ENCODE measurements around the gene SMARCD2.
"Not testable (repeated sequence)": the region's sequence is repeated elsewhere in the genome, so short reads cannot be mapped to it uniquely, and the experiment has no call there.

The SMARCD2 gene

DNA sequence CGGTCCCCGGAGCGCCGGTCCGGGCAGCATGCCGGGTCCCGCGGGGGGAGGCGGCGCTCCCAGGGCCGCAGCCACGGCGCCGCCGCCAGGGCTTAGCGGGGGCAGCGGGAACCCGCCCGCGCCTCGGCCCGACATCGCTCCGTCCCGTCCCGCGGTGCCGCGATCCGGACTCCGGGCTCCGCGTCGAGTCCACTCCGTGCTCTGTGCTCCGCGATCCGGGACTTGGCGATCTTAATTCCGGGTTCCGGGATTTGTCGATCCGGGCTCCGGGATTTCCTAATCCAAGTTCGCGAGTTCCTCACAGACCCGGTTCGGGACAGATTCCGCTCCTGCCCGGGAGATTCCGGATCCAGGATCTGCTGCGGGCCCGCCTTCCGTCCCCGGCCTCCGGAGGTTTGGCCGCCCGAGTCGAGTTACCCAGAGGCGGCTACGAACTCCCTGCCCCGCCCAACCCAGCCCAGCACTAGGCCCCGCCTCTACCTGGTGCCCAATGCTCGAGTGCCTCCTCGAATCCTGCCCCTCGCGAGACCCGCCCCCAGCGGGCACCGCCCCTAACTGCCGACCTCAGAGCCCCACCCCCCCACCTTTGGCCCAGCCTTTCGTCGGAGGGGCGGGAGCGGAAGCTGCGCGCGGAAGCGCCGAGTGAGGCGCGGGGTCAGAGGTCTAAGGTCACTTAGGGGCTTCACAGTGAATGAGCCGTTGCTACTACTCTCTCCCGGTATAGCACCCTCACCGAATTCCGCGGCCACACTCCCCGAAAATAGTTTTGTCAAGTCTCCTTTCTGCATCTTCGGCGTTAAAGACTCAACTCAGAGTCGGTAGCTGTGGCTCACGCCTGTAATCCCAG, at the start of gene SMARCD2:
Gene SMARCD2, minus strand, starts transcription at position 146 of the 847 bp plus-strand sequence. Its CDS starts 11 bp downstream, at position 135.
- peak; percentile 100 for DNase-seq

DNA sequence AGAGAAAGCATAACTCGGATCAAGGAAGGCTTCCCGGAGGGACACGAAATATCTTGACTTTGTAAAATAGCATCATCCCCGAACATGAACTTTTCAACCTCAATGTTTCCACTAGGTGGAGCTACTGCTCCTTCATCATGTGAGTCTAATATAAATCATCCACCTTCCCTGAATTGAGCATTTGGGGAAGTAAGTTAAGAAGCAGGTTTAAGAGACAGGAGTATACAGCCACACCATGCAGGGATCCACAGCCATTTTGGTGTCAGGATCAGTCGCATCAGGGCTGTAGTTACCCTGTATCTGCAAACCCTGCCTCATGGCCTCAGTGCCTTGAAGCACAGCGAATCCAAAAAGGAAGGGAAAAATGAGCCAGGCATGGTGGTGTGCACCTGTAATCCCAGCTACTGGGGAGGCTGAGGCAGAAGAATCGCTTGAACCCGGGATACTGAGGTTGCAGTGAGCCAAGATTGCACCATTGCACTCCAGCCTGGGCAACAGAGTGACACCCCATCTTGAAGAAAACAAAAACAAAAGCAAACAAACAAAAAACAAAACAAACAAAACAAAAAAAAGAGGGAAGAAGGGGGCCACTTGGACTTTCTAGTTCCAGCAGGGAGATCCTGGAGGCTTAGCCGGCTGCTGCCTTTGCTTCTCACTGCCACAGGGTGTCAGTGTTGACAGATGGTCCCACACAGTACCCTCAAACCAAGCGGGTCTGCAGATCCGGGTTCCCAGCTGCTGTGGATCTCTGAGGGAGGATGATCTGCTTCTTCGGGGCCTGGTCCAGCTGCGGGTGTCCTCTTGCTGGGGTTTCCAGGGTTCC, 46.8 kb upstream of the SMARCD2 start:
- peak; percentile 27 for DNase-seq

DNA sequence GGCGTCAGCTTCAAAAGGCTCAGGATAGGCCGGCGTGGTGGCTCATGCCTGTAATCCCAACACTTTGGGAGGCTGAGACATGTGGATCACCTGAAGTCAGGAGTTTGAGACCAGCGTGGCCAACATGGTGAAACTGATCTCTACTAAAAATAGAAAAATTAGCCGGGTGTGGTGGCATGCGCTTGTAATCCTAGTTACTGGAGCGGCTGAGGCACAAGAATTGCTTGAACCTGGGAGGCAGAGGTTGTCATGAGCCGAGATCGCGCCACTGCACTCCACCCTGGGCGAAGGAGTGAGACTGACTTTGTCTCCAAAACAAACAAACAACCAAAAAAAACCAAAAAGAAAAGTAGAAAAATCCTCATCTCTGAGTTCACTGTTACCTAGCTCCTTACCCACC, 42.6 kb upstream of the SMARCD2 start:
- DNase-seq: not testable (repeated sequence)

DNA sequence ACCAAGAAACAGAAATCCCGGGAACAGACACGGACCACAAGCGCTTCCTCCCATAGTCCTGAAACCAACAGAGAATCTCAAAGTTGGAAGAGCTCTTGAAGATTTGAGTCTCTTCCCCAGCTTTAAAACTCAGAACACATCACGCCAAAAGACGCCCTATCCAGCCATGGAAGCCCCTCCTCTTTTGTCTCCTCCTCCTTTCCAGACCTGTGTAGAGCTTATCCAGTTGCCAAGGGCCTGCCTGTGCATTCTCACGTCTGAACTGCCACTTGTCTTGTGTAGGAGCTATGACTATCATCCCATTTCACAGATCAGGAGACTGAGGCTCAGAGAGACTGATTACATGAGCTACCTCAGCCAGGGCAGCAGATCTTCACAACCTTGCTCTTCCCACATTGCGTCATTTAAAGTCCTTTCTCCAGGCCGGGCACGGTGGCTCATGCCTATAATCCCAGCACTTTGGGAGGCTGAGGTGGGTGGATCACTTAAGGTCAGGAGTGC, 40.2 kb upstream of the SMARCD2 start:
- not testable (repeated sequence) for DNase-seq

DNA sequence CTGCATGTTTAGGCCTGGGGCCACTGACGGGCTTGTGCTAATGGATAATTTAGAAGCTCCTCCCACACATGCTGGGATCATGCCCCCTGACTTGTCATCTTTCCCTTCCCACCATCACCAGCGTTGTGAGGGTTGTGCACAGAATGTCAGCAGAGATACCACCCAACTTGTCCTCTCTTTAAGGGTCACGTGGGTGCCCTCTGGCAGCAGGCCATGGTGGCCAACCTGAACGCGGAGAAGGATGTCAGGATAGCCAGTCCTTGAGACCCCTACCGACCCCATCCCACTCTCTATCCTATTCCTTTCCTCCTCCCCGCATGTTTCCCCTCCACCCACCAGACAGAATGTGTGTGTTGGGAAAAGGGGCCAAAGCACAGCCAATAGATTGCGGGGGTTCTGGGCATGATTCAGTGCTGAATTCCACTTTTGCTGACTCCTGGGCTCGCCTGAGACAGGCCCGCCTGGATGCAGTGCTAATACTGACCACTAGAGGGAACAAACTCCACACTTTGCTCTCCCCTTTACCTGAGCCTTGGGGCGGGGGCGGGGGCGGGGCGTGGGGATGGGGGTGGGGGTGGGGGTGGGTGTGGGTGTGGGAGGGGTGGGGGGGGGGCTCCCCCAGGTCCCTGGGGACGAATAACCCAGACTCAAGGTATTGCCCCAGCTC, 39.6 kb upstream of the SMARCD2 start, which contains the start of gene GH2:
Gene GH2, minus strand, starts transcription at position 10 of the 667 bp plus-strand sequence. CDS start 143 bp downstream, outside the sequence.
- peak; percentile 46 for DNase-seq

DNA sequence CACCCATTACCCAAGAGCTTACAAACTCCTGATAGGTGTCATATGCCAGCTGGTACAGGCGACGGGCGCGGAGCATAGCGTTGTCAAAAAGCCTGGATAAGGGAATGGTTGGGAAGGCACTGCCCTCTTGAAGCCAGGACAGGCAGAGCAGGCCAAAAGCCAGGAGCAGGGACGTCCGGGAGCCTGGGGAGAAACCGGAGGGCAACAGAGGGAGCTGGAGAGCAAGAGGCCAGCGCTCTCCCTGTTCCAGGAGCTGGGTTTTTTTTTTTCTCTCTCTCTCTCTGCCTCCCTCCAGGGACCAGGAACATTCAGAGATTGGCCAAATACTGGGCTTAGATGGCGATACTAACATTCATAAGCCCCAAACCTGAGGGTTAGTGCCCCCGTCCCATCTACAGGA, 38.9 kb upstream of the SMARCD2 start:
- DNase-seq: not testable (repeated sequence)

DNA sequence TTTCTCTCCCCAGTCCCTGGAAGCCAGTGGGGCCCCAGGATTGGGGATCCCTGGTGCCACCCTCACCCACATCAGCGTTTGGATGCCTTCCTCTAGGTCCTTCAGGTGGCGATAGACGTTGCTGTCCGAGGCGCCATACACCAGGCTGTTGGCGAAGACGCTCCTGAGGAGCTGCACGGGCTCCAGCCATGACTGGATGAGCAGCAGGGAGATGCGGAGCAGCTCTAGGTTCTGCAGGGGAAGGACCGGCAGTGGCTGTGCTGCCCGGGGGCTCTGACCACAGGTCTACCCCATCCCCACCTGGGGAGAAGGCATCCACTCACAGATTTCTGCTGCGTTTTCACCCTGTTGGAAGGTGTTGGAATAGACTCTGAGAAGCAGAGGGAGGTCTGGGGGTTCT, 38.2 kb upstream of the SMARCD2 start:
- no peak for DNase-seq

DNA sequence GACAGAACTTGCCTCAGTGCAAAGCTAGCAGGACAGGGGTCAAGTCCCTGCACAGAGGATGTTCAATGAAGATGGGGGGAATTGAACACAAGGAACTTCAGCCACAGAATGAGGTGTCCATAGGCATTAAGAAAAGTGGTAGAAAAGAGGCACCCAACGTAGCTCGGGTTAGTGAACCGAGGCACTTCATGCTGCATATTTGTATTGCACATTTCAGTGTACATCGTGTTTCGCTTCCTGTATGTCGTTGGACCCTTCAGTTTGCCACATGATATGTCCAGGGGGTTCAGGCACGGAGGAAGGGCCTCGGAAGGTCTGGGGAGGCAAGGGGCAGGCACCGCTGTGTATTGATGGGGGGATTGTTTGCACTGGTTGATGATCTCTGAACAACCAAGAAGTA, 35.9 kb upstream of the SMARCD2 start:
- DNase-seq: not testable (repeated sequence)

DNA sequence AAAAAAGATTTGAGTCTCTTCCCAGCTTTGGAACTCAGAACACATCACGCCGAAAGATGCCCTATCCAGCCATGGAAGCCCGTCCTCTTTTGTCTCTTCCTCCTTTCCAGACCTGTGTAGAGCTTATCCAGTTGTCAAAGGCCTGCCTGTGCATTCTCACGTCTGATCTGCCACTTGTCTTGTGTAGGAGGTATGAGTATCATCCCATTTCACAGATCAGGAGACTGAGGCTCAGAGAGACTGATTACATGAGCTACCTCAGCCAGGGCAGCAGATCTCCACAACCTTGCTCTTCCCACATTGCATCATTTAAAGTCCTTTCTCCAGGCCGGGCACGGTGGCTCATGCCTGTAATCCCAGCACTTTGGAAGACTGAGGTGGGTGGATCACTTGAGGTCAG, 32.2 kb upstream of the SMARCD2 start:
- not testable (repeated sequence) for DNase-seq

DNA sequence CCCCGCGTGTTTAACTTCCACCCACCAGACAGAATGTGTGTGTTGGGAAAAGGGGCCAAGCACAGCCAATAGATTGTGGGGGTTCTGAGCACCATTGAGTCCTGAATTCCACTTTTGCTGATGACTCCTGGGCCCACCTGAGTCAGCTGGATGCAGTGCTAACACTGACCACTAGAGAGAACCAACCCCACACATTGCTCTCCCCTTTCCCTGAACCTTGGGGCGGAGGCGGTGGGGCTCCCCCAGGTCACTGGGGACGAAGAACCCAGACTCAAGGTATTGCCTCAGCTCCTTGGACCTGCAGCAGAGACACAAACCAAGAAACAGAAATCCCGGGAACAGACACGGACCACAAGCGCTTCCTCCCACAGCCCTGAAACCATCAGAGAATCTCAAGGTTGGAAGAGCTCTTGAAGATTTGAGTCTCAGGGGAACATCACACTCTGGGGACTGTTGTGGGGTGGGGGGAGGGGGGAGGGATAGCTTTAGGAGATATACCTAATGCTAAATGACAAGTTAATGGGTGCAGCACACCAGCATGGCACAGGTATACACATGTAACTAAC, 31.7 kb upstream of the SMARCD2 start:
- not testable (repeated sequence) for DNase-seq

DNA sequence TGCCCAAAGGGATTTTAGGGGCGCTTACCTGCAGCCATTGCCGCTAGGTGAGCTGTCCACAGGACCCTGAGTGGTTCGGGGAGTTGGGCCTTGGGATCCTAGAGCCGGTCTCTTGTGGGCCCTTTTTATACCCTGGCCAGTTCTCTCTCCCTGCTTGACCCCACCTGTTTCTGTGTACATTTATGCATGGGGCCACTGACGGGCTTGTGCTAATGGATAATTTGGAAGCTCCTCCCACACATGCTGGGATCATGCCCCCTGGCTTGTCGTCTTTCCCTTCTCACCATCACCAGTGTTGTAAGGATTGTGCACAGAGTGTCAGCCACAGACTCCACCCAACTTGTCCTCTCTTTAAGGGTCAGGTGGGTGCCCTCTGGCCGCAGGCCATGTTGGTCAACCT, 31.1 kb upstream of the SMARCD2 start, which contains the start of gene CSH2:
Gene CSH2, minus strand, starts transcription at position 101 of the 400 bp plus-strand sequence. Its CDS starts 63 bp downstream, at position 38.
- not testable (repeated sequence) for DNase-seq

DNA sequence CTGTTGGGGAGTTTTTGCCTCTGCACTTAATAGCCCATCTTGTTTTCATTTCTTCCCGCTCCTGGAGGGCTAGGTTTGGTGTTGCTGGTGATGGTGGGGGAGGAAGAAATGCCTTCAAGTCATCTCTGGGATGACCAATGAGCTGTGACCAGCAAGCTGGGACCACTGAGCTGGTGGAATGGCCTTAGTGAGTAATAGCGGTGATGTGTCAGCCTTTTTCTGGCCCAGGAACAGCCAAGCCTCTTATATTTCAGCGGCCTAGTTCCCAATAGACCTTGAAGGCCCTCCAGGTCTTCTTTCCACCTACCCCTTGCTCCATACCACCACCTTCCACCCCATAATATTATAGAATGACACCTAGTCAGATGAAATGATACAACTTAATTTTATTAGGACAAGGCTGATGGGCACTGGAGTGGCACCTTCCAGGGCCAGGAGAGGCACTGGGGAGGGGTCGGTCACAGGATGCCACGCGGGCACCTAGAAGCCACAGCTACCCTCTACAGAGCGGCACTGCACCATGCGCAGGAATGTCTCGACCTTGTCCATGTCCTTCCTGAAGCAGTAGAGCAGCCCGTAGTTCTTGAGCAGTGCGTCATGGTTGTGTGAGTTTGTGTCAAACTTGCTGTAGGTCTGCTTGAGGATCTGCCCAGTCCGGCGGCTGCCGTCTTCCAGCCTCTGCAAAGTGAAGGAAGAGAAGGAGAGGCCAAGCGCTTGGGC, 29.3 kb upstream of the SMARCD2 start:
- not testable (repeated sequence) for DNase-seq

DNA sequence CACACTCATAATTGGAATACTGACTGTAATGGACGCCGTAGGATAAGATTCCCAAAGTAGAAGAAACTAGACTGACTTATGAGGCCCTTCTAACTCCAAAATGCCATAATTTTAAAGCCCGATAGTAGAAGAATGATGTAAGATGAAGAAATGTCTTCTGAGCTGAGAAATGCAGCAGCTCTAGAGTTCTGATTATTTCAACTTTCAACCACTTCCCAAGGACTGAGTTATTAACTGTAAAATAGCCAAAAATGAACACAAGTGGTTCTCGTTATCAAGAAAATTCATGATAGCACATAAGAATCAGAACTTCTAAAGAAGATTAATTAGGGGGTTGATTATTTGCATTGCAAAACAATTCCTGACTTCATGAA, 27.8 kb upstream of the SMARCD2 start:
- peak; percentile 31 for DNase-seq

DNA sequence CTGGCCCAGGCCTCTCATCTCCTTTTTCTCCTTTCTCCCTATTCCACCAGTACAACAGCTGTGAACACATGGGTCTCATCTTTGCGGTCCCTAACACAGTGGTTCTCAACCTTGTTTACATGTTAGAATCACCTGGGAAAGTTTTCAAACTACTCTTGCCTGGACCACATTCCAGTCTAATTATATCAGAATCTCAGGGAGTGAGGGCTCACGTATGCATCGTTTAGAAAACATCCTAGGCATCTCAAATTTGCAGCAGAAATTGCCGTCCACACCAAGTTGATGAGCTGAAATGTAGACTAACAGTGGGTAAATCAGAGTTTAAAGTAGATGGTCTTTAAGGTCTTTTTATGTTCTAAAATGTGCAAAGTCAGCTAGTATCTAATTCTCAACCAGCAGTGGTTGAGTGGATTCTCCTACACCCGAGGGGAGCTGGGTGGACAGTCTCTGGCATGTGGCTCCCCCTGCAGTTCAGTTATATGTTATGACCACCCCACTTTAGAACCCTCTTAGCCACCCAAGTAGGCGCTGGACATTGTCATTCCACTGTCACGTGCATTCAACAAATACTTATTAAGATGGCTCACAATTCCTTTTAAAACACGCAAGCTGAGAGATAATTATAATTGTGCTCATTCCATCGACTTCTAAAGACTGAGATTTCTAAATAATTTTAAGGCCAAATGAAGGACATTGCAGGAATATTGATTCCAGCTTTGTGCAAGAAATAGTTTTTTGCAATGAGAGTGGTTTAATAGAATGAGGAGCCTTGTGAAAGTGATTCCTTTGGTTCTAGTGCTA, 27.2 kb upstream of the SMARCD2 start:
- DNase-seq: peak; percentile 68

DNA sequence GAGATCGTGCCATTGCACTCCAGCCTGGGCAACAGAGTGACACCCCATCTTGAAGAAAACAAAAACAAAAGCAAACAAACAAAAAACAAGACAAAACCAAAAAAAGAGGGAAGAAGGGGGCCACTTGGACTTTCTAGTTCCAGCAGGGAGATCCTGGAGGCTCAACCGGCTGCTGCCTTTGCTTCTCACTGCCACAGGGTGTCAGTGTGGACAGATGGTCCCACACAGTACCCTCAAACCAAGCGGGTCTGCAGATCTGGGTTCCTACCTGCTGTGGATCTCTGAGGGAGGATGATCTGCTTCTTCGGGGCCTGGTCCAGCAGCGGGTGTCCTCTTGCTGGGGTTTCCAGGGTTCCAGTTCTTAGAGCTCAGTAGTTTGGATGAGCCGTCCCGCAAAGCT, 24.1 kb upstream of the SMARCD2 start:
- not testable (repeated sequence) for DNase-seq

DNA sequence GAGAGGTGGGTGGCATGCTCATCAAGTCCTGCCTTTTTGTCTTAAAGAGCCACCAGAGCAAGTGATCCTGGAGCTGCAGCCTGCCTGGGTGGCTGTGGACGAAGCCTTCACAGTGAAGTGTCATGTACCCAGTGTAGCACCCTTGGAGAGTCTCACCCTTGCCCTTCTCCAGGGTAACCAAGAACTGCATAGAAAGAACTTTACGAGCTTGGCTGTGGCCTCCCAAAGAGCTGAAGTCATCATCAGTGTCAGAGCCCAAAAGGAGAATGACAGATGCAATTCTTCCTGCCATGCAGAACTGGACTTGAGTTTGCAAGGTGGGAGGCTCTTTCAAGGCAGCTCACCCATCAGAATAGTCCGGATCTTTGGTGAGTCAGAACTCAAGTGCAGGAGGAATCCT, 16.8 kb upstream of the SMARCD2 start:
- DNase-seq: no peak

DNA sequence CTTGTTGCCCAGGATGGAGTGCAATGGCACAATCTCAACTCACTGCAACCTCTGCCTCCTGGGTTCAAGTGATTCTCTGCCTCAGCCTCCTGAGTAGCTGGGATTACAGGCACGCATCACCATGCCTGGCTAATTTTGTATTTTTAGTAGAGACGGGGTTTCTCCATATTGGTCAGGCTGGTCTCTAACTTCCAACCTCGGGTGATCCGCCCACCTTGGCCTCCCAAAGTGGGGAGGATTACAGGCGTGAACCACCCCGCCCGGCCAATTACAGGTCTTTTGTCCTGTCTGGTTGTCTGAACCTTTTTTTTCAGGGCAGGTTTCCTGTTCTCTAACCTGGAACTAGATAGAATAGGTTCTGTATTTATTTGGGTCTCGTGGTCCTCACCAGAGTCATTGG, 13.9 kb upstream of the SMARCD2 start:
- not testable (repeated sequence) for DNase-seq

DNA sequence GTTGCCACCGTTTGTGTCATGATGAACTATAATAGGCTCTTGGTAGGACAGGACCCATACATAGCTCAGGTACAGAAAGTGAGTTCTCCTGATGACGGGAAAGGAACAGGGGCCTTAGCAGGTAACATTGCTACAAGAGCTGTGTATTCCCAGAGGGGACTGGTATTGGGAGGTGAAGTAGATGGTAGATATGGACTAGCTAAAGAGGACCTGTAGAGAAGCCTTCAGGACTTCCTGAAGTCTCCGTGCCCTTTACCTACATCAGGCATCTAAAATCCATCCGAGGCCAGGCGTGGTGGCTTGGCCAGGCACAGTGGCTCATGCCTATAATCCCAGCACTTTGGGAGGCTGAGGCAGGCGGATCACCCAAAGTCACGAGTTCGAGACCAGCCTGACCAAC, 12.7 kb upstream of the SMARCD2 start:
- DNase-seq: no peak

DNA sequence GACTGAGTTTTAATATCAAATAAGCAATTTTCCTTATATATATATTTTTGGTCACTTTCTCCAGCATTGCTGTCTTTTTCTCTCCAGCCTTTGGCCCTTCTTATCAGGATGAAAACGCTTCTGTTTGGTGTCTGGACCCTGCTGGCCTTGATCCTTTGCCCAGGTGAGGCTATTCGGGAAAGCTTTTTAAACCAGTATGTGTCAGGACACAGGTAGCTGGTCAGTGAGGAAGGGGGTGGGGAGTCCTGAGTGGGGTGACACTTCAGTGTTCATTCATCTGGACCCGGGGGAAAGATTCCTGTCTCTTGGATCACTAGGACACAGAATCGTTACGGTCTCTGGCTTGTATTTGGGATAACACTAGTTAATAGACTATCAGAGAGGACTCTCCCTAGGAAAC, 12.2 kb upstream of the SMARCD2 start:
- DNase-seq: no peak

DNA sequence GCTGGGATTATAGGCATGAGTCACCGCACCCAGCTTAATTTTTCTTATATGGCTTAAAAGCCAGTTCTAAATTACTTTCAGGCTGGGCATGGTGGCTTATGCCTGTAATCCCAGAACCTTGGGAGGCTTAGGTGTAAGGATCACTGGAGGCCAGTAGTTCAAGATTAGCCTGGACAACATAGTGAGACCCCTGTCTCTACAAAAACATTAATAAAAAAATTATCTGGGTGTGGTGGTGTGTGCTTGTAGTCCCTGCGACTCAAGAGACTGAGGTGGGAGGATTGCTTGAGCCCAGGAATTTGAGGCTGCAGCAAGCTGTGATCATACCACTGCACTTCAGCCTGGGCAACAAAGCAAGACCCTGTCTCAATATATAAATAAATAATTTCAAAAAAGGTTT, 10.8 kb upstream of the SMARCD2 start:
- DNase-seq: no peak

DNA sequence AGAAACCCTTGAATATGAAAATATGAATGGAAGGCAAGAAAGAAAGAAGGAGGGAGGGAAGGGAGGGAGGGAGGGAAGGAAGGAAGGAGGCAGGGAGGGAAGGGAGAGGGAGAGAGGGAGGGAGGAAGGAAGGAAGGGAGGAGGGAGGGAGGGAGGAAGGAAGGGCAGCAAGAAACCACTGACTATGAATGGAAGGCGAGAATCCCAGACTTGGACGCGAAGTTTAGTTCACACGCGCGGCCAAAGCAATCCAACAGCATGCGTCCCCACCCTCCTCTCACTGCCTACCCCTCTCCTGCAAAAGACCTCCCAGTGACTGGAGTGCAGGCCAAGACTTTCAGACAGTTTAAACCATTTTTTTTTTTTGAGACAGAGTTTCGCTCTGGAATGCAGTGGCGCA, 7.9 kb upstream of the SMARCD2 start:
- no peak for DNase-seq
